Coronary artery (tissue), 2 donors: ENCODE results near the gene RNASE8.

Experiments used
- DNase-seq: peaks from one replicate; pipeline ENCODE4 v3.0.0-alpha.2; 2017; ENCODE audit warnings: low spot score
- H3K27ac ChIP-seq, 2 donors: fragments of 200-600 bp; sonication (generic); one replicate each; pipeline ENCODE4 v1.5.1; 2016 to 2019
- H3K4me3 ChIP-seq: fragments of 200-600 bp; sonication (generic); 2 replicates; pipeline ENCODE4 v1.5.1; 2016; ENCODE audit warnings: mild to moderate bottlenecking, moderate library complexity
- TF ChIP-seq, protein P1 (sequence below): fragments of 200-600 bp; sonication (generic); IDR thresholded peaks from one replicate; pipeline ENCODE4 v1.5.1; 2019; ENCODE audit warnings: antibody characterized with exemption

RNASE8 gene

GRCh38 chr14:21093769-21094681, 36.4 kb downstream of the RNASE8 start:
- H3K27ac ChIP-seq, result no peak overlapping the region

GRCh38 chr14:21095430-21096205, 38.0 kb downstream of the RNASE8 start:
- TF ChIP-seq, protein P1, sequence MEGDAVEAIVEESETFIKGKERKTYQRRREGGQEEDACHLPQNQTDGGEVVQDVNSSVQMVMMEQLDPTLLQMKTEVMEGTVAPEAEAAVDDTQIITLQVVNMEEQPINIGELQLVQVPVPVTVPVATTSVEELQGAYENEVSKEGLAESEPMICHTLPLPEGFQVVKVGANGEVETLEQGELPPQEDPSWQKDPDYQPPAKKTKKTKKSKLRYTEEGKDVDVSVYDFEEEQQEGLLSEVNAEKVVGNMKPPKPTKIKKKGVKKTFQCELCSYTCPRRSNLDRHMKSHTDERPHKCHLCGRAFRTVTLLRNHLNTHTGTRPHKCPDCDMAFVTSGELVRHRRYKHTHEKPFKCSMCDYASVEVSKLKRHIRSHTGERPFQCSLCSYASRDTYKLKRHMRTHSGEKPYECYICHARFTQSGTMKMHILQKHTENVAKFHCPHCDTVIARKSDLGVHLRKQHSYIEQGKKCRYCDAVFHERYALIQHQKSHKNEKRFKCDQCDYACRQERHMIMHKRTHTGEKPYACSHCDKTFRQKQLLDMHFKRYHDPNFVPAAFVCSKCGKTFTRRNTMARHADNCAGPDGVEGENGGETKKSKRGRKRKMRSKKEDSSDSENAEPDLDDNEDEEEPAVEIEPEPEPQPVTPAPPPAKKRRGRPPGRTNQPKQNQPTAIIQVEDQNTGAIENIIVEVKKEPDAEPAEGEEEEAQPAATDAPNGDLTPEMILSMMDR, result no peak
- Histone ChIP-seq H3K4me3 (no peak overlapping the region), H3K27ac (peak overlapping the region in 1 of 2 donors; percentile 97)
- DNase-seq, result no peak

More at GRCh38 chr14:21093769-21094681, 36.4 kb downstream of the RNASE8 start:
- no peak overlapping the region for H3K4me3 ChIP-seq
- DNase-seq, result no peak
- TF ChIP-seq, protein P1, result no peak

GRCh38 chr14:21096438-21096837, 38.8 kb downstream of the RNASE8 start:
- no peak overlapping the region for H3K4me3 ChIP-seq
- DNase-seq, result no peak
- peak overlapping the region in 1 of 2 donors; percentile 97 for H3K27ac ChIP-seq
- TF ChIP-seq, protein P1, result no peak

DNA sequence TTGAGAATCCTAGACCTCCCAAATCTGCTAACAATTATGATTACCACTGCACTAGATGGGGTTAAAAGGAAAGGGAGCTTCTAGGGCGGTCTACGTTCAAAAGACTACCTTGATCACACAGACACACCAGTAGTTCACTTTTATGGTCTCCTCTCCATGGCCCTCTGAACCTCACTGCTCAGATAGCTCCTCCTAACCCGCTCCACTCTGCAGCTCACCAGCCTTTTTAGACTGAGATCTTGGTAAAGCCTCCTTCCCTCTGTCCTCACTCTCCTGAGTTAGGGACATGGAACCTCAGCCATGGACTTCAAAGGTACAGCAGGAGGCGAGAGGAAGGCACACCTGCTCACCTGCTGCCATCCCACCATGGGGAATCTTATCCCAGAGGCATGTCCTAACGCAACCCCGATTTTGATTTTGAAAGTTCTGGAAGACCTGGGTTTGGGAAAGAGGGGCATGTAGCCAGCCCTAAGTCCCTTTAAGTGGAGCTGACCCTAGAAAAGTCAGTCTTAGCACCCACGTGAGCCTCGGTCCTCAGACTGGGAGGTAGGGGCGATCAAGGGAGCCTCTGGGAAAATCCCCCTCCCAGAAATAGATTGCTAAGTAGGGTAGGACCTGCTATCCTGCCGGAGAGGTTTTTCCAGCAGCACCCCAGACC, 39.5 kb downstream of the RNASE8 start:
- TF ChIP-seq, protein P1, result no peak
- DNase-seq, result no peak
- peak overlapping the region; percentile 93 to 97 for H3K27ac ChIP-seq
- peak overlapping the region; percentile 84 for H3K4me3 ChIP-seq

DNA sequence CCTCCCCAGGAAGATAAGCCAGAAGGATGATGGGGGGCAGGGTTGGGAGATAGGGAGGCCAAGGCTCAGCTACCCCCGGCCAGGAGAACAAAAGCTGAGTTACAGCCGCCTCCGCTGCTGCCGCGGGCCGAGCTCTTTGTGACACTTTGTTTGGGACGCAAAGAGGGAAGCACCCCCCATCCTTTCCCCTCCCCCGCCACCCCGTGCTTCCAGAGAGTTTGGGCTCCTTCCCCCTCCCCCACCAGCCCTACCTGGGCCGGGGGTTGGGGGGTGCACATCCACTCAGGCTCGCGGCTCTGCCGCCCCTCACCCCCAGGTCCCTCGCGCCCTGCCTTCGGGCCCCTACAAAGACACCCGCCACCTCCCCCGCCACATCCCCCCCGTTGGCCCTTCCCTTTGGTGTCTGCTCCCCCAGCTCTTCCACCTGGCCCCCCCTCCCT, 40.0 kb downstream of the RNASE8 start:
- DNase-seq, result no peak
- H3K4me3 ChIP-seq, result peak overlapping the region; percentile 84
- TF ChIP-seq, protein P1, result no peak
- peak overlapping the region; percentile 93 to 97 for H3K27ac ChIP-seq

DNA sequence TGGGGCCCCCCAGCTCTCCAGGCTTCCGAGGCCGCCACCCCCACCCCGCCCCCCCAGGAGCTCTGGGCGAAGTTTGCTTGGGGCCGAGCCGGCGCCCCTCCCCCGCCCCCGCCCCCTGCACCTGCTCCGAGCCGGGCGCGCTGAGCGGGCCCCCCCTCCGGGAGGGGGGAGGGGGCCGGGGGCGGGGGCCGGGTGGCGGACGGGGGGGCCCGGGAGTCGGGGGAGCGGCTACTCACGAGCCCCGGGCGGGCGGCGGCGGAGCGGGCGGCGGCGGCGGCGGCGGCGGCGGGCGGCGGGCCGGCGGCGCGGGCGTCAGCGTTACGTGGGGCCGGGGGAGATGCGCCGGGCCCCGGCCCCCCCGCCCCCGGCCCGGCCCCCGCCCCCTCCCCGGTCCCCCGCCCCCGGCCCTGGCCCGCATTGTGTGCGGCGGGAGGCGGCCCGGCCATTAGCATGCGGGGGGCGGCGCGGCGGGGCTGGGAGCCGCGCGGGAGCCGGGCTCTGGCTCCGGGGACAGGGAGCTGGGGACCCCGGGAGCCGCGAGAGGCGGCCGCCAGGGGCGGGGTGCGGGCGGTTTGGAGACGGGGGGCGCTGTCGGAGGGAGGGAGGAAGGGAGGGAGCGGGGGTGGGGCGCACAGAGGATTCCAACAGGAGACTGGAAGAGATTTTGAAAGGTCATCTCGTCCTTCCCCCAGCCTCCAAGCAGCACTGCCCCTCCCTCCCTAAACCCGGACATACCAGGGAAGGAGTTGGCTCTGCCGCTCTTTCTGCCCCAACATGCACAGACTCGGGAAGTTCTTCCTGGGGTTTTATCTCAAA, 40.7 kb downstream of the RNASE8 start, which contains the start of gene ZNF219:
Gene ZNF219 (minus strand): TSS at position 580 of the 816 bp plus-strand sequence. CDS start 5,064 bp downstream, outside the sequence.
- peak; percentile 82 for DNase-seq
- TF ChIP-seq, protein P1, result no peak
- Histone ChIP-seq H3K4me3 (peak within 1 kb of the TSS; percentile 84), H3K27ac (peak within 1 kb of the TSS; percentile 93 to 97)
